Liver (tissue), 3 donors: ENCODE data around the gene CSPG5.

Source experiments
- EGR1 ChIP-seq, 2 donors: IDR thresholded peaks; 2 replicates each; pipeline ENCODE4 v1.6.1; 2016 to 2018; ENCODE audit warnings: antibody characterized with exemption in 2 of 2, low read depth in 2 of 2
- FOXA1 ChIP-seq: IDR thresholded peaks from 2 replicates; pipeline ENCODE4 v1.6.1; 2016; ENCODE audit warnings: antibody characterized with exemption
- GABPA ChIP-seq, 2 donors: IDR thresholded peaks in 1 of 2; conservative IDR thresholded peaks in 1 of 2; 2 replicates each; pipeline ENCODE4 v1.6.1; 2016; ENCODE audit warnings: antibody characterized with exemption in 2 of 2, mild to moderate bottlenecking in 1 of 2, moderate library complexity in 1 of 2
- MAX ChIP-seq: IDR thresholded peaks from 2 replicates; pipeline ENCODE4 v1.6.1; 2016; ENCODE audit warnings: antibody characterized with exemption
- NR2F2 ChIP-seq: IDR thresholded peaks from 2 replicates; pipeline ENCODE4 v1.6.1; 2016; ENCODE audit warnings: antibody characterized with exemption
- RAD21 ChIP-seq, 2 donors: IDR thresholded peaks; 2 replicates each; pipeline ENCODE4 v1.6.1; 2016; ENCODE audit warnings: antibody characterized with exemption in 2 of 2, mild to moderate bottlenecking in 2 of 2
- RXRA ChIP-seq, 2 donors: IDR thresholded peaks; 2 replicates each; pipeline ENCODE4 v1.6.1; 2017 to 2018; ENCODE audit warnings: antibody characterized with exemption in 2 of 2, mild to moderate bottlenecking in 1 of 2
- SP1 ChIP-seq: IDR thresholded peaks from 2 replicates; pipeline ENCODE4 v1.6.1; 2018; ENCODE audit warnings: antibody characterized with exemption, mild to moderate bottlenecking
- TAF1 ChIP-seq: conservative IDR thresholded peaks from 2 replicates; pipeline ENCODE4 v1.6.1; 2016; ENCODE audit warnings: antibody characterized with exemption, mild to moderate bottlenecking
- YY1 ChIP-seq: IDR thresholded peaks from 2 replicates; pipeline ENCODE4 v1.6.1; 2016; ENCODE audit warnings: antibody characterized with exemption, mild to moderate bottlenecking
- ZBTB33 ChIP-seq: IDR thresholded peaks from 2 replicates; pipeline ENCODE4 v1.6.1; 2016; ENCODE audit warnings: antibody characterized with exemption
- TF ChIP-seq, protein P1 (sequence below): fragments of 150-350 bp; IDR thresholded peaks from 2 replicates; pipeline ENCODE4 v1.5.1; 2017; ENCODE audit warnings: improper control_type of control experiment, low read depth, low read length; ENCODE audit not compliant: missing input control
- TF ChIP-seq, protein P2 (sequence below): IDR thresholded peaks from 2 replicates; pipeline ENCODE4 v1.6.1; 2016; ENCODE audit warnings: antibody characterized with exemption, mild to moderate bottlenecking
- TF ChIP-seq, protein P3 (sequence below): IDR thresholded peaks from 2 replicates; pipeline ENCODE4 v1.6.1; 2016; ENCODE audit warnings: antibody characterized with exemption
- donor health status: healthy.
- donor health status: healthy.

- TF ChIP-seq, protein P1, sequence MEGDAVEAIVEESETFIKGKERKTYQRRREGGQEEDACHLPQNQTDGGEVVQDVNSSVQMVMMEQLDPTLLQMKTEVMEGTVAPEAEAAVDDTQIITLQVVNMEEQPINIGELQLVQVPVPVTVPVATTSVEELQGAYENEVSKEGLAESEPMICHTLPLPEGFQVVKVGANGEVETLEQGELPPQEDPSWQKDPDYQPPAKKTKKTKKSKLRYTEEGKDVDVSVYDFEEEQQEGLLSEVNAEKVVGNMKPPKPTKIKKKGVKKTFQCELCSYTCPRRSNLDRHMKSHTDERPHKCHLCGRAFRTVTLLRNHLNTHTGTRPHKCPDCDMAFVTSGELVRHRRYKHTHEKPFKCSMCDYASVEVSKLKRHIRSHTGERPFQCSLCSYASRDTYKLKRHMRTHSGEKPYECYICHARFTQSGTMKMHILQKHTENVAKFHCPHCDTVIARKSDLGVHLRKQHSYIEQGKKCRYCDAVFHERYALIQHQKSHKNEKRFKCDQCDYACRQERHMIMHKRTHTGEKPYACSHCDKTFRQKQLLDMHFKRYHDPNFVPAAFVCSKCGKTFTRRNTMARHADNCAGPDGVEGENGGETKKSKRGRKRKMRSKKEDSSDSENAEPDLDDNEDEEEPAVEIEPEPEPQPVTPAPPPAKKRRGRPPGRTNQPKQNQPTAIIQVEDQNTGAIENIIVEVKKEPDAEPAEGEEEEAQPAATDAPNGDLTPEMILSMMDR = no peak
- TF ChIP-seq SP1 (no peak), TAF1 (no peak), RAD21 (IDR thresholded peaks at IDR 0.05) (no peak), NR2F2 (no peak), ZBTB33 (no peak), FOXA1 (no peak), MAX (no peak), YY1 (no peak), RXRA (IDR thresholded peaks at IDR 0.05) (no peak), EGR1 (IDR thresholded peaks at IDR 0.05; ENCODE audit: low read depth in 2 of 2) (no peak), GABPA (IDR thresholded peaks at IDR 0.05 in 1 of 2, conservative IDR thresholded peaks at IDR 0.05 in 1 of 2) (no peak)
- TF ChIP-seq, protein P2, sequence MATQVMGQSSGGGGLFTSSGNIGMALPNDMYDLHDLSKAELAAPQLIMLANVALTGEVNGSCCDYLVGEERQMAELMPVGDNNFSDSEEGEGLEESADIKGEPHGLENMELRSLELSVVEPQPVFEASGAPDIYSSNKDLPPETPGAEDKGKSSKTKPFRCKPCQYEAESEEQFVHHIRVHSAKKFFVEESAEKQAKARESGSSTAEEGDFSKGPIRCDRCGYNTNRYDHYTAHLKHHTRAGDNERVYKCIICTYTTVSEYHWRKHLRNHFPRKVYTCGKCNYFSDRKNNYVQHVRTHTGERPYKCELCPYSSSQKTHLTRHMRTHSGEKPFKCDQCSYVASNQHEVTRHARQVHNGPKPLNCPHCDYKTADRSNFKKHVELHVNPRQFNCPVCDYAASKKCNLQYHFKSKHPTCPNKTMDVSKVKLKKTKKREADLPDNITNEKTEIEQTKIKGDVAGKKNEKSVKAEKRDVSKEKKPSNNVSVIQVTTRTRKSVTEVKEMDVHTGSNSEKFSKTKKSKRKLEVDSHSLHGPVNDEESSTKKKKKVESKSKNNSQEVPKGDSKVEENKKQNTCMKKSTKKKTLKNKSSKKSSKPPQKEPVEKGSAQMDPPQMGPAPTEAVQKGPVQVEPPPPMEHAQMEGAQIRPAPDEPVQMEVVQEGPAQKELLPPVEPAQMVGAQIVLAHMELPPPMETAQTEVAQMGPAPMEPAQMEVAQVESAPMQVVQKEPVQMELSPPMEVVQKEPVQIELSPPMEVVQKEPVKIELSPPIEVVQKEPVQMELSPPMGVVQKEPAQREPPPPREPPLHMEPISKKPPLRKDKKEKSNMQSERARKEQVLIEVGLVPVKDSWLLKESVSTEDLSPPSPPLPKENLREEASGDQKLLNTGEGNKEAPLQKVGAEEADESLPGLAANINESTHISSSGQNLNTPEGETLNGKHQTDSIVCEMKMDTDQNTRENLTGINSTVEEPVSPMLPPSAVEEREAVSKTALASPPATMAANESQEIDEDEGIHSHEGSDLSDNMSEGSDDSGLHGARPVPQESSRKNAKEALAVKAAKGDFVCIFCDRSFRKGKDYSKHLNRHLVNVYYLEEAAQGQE = no peak
- TF ChIP-seq, protein P3, sequence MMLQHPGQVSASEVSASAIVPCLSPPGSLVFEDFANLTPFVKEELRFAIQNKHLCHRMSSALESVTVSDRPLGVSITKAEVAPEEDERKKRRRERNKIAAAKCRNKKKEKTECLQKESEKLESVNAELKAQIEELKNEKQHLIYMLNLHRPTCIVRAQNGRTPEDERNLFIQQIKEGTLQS = no peak
Measured at GRCh38 chr3:47612879-47613278, 34.2 kb upstream of the CSPG5 start.
